Measurements from ENCODE around the gene DNM3.

- TF ChIP-seq, protein P1, sequence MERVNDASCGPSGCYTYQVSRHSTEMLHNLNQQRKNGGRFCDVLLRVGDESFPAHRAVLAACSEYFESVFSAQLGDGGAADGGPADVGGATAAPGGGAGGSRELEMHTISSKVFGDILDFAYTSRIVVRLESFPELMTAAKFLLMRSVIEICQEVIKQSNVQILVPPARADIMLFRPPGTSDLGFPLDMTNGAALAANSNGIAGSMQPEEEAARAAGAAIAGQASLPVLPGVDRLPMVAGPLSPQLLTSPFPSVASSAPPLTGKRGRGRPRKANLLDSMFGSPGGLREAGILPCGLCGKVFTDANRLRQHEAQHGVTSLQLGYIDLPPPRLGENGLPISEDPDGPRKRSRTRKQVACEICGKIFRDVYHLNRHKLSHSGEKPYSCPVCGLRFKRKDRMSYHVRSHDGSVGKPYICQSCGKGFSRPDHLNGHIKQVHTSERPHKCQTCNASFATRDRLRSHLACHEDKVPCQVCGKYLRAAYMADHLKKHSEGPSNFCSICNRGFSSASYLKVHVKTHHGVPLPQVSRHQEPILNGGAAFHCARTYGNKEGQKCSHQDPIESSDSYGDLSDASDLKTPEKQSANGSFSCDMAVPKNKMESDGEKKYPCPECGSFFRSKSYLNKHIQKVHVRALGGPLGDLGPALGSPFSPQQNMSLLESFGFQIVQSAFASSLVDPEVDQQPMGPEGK (CRISPR knock-in tag; IDR thresholded peaks at IDR 0.05; ENCODE audit: borderline replicate concordance): no peak
- TF ChIP-seq ZFP3 (CRISPR knock-in tag; IDR thresholded peaks at IDR 0.05): no peak
- TF ChIP-seq CREB5 (CRISPR knock-in tag; IDR thresholded peaks at IDR 0.05; ENCODE audit: low read depth): no peak
- no peak for TF ChIP-seq OSR1 (CRISPR knock-in tag; IDR thresholded peaks at IDR 0.05)
These were observed 519.2 kb downstream of the DNM3 start for GRCh38 chr1:172360511-172360910.

All from SK-N-SH treated with all-trans-retinoic acid at 6 μM for 48 hours (cell line).